HEK293 (cell line): Measurements from ENCODE around the gene SPDYE6.

Source experiments
- CTCF ChIA-PET: fragments of 350-600 bp; formaldehyde crosslinking; extraction: SDS; loops from one replicate; lab custom pipeline; 2021; ENCODE audit warnings: antibody characterized with exemption; lab: Yijun Ruan, JAX
- POLR2A ChIA-PET: fragments of 300-600 bp; formaldehyde crosslinking; extraction: SDS; loops from one replicate; lab custom pipeline; 2020; ENCODE audit warnings: antibody characterized with exemption, inconsistent platforms; lab: Yijun Ruan, JAX
- H3K27ac ChIP-seq: fragments of 200-500 bp; sonication (Bioruptor generic); 2 replicates; pipeline ENCODE4 v1.5.1; 2014; ENCODE audit warnings: low read depth, low read length, control low read depth, inconsistent platforms; ENCODE audit errors: extremely low read depth
- H3K36me3 ChIP-seq, 2 experiments: fragments of 200-500 bp in 1 of 2; sonication (Bioruptor generic) in 1 of 2; 1 replicate in 1 of 2; 2 replicates in 1 of 2; pipeline ENCODE4 v1.5.1; 2014 to 2017; ENCODE audit warnings: inconsistent platforms in 2 of 2, low read length in 2 of 2; ENCODE audit not compliant: control insufficient read depth in 2 of 2, insufficient read depth in 1 of 2
- H3K4me1 ChIP-seq: fragments of 200-500 bp; sonication (Bioruptor generic); 2 replicates; pipeline ENCODE4 v1.5.1; 2014; ENCODE audit warnings: mild to moderate bottlenecking, low read length, inconsistent platforms; ENCODE audit not compliant: control insufficient read depth, insufficient read depth
- H3K4me3 ChIP-seq: 2 replicates; pipeline ENCODE4 v1.5.1; 2011; ENCODE audit warnings: low read depth, mild to moderate bottlenecking, control low read depth, low read length, moderate library complexity
- H3K9me3 ChIP-seq: fragments of 200-500 bp; sonication (Bioruptor generic); 2 replicates; pipeline ENCODE4 v1.5.1; 2014; ENCODE audit warnings: low read depth, low read length, inconsistent platforms; ENCODE audit not compliant: control insufficient read depth, insufficient read depth
- CTCF ChIP-seq: fragments of 450-650 bp; formaldehyde crosslinking; IDR thresholded peaks from 2 replicates; pipeline ENCODE4 v1.5.1; 2016; ENCODE audit warnings: missing biosample characterization, missing genetic modification characterization
- HIC1 ChIP-seq: fragments of 450-650 bp; formaldehyde crosslinking; IDR thresholded peaks from 2 replicates; pipeline ENCODE4 v1.5.1; 2016; ENCODE audit warnings: missing biosample characterization, missing genetic modification characterization
- HOXC10 ChIP-seq: sonication (generic); formaldehyde crosslinking; IDR thresholded peaks from 2 replicates; pipeline ENCODE4 v1.8.1; 2023; ENCODE audit warnings: mild to moderate bottlenecking, missing genetic modification reagents
- IKZF3 ChIP-seq: fragments of 450-650 bp; IDR thresholded peaks from 2 replicates; pipeline ENCODE4 v1.5.0; 2018; ENCODE audit warnings: missing biosample characterization, mild to moderate bottlenecking, missing genetic modification characterization, moderate library complexity
- KLF16 ChIP-seq: fragments of 450-650 bp; formaldehyde crosslinking; IDR thresholded peaks from 2 replicates; pipeline ENCODE4 v1.5.1; 2017; ENCODE audit warnings: missing biosample characterization, missing genetic modification characterization
- PRDM10 ChIP-seq: fragments of 450-650 bp; formaldehyde crosslinking; IDR thresholded peaks from 2 replicates; pipeline ENCODE4 v1.5.1; 2016; ENCODE audit warnings: missing biosample characterization, missing genetic modification characterization
- REST ChIP-seq: fragments of 450-650 bp; formaldehyde crosslinking; IDR thresholded peaks from 2 replicates; pipeline ENCODE4 v1.5.1; 2016; ENCODE audit warnings: missing biosample characterization, missing genetic modification characterization
- SP7 ChIP-seq: fragments of 450-650 bp; formaldehyde crosslinking; IDR thresholded peaks from 2 replicates; pipeline ENCODE4 v1.5.1; 2016; ENCODE audit warnings: missing biosample characterization, missing genetic modification characterization
- ZBTB17 ChIP-seq: fragments of 450-650 bp; formaldehyde crosslinking; IDR thresholded peaks from 2 replicates; pipeline ENCODE4 v1.5.1; 2016; ENCODE audit warnings: missing biosample characterization, missing genetic modification characterization
- ZBTB21 ChIP-seq: fragments of 450-650 bp; formaldehyde crosslinking; IDR thresholded peaks from 2 replicates; pipeline ENCODE4 v1.5.1; 2017; ENCODE audit warnings: missing biosample characterization, missing genetic modification characterization
- ZBTB8A ChIP-seq: fragments of 450-650 bp; formaldehyde crosslinking; IDR thresholded peaks from 2 replicates; pipeline ENCODE4 v1.5.1; 2016; ENCODE audit warnings: missing biosample characterization, missing genetic modification characterization
- ZFP37 ChIP-seq: fragments of 450-650 bp; formaldehyde crosslinking; IDR thresholded peaks from 2 replicates; pipeline ENCODE4 v1.5.1; 2016; ENCODE audit warnings: missing biosample characterization, missing genetic modification characterization
- ZIC2 ChIP-seq: fragments of 450-650 bp; formaldehyde crosslinking; IDR thresholded peaks from 2 replicates; pipeline ENCODE4 v1.5.1; 2016; ENCODE audit warnings: missing biosample characterization, missing genetic modification characterization
- ZNF121 ChIP-seq: fragments of 450-650 bp; formaldehyde crosslinking; IDR thresholded peaks from 2 replicates; pipeline ENCODE4 v1.5.1; 2016; ENCODE audit warnings: missing biosample characterization, missing genetic modification characterization
- ZNF138 ChIP-seq: fragments of 450-650 bp; formaldehyde crosslinking; IDR thresholded peaks from 2 replicates; pipeline ENCODE4 v1.5.1; 2016; ENCODE audit warnings: missing biosample characterization, missing genetic modification characterization, borderline replicate concordance
- ZNF19 ChIP-seq: fragments of 450-650 bp; formaldehyde crosslinking; IDR thresholded peaks from 2 replicates; pipeline ENCODE4; 2016; ENCODE audit warnings: missing biosample characterization, missing genetic modification characterization, low read depth
- ZNF202 ChIP-seq: fragments of 450-650 bp; formaldehyde crosslinking; IDR thresholded peaks from 2 replicates; pipeline ENCODE4 v1.5.1; 2016; ENCODE audit warnings: missing biosample characterization, missing genetic modification characterization, borderline replicate concordance
- ZNF266 ChIP-seq: fragments of 450-650 bp; formaldehyde crosslinking; IDR thresholded peaks from 2 replicates; pipeline ENCODE4 v1.5.1; 2016; ENCODE audit warnings: missing biosample characterization, missing genetic modification characterization, low read depth
- ZNF426 ChIP-seq: fragments of 450-650 bp; formaldehyde crosslinking; IDR thresholded peaks from 2 replicates; pipeline ENCODE4 v1.5.1; 2017; ENCODE audit warnings: missing biosample characterization, missing genetic modification characterization, mild to moderate bottlenecking, inconsistent platforms, moderate library complexity
- ZNF433 ChIP-seq: fragments of 450-650 bp; formaldehyde crosslinking; IDR thresholded peaks from 2 replicates; pipeline ENCODE4 v1.5.1; 2016; ENCODE audit warnings: missing biosample characterization, missing genetic modification characterization, low read depth
- ZNF473 ChIP-seq: fragments of 450-650 bp; formaldehyde crosslinking; IDR thresholded peaks from 2 replicates; pipeline ENCODE4 v1.5.1; 2017; ENCODE audit warnings: missing biosample characterization, missing genetic modification characterization
- ZNF558 ChIP-seq: fragments of 450-650 bp; formaldehyde crosslinking; IDR thresholded peaks from 2 replicates; pipeline ENCODE4 v1.5.1; 2016; ENCODE audit warnings: missing biosample characterization, missing genetic modification characterization
- ZNF600 ChIP-seq: fragments of 450-650 bp; formaldehyde crosslinking; IDR thresholded peaks from 2 replicates; pipeline ENCODE4 v1.5.1; 2016; ENCODE audit warnings: missing biosample characterization, missing genetic modification characterization
- ZNF629 ChIP-seq: fragments of 450-650 bp; formaldehyde crosslinking; IDR thresholded peaks from 2 replicates; pipeline ENCODE4 v1.5.1; 2017; ENCODE audit warnings: missing biosample characterization, missing genetic modification characterization
- ZNF654 ChIP-seq: fragments of 450-650 bp; formaldehyde crosslinking; IDR thresholded peaks from 2 replicates; pipeline ENCODE4 v1.5.1; 2016; ENCODE audit warnings: low read depth, missing biosample characterization, missing genetic modification characterization
- ZNF664 ChIP-seq: fragments of 450-650 bp; formaldehyde crosslinking; IDR thresholded peaks from 2 replicates; pipeline ENCODE4 v1.5.1; 2016; ENCODE audit warnings: missing biosample characterization, missing genetic modification characterization
- ZXDB ChIP-seq: fragments of 450-650 bp; formaldehyde crosslinking; IDR thresholded peaks from 2 replicates; pipeline ENCODE4 v1.5.1; 2016; ENCODE audit warnings: missing biosample characterization, missing genetic modification characterization

The SPDYE6 gene

GRCh38 chr7:102390697-102391484 lies 34.6 kb upstream of the SPDYE6 start:
- no peak overlapping the region for H3K27ac ChIP-seq
- H3K9me3 ChIP-seq = no peaks in the 10 kb centered on the region
- no peak overlapping the region for H3K4me3 ChIP-seq
- CTCF ChIA-PET = interaction anchor here (0.5 to 7.0 kb wide), 6 partner anchors 43 to 418 kb away, joined by 3 to 89 read pairs (median 3); no protein-coding TSS in a partner anchor
- peaks cover 14 to 22% of the 10 kb centered on the region in 2 experiments for H3K36me3 ChIP-seq
- H3K4me1 ChIP-seq = no peaks in the 10 kb centered on the region
- POLR2A ChIA-PET = no interaction called here
- no peak for TF ChIP-seq ZNF19 (tag by site-specific recombination)
- TF ChIP-seq ZIC2 (tag by site-specific recombination) = peak; percentile 79
- peak; percentile 65 for TF ChIP-seq REST
- TF ChIP-seq ZNF121 (tag by site-specific recombination) = 0 out of 2 replicates have a peak, but pooled peaks have one; percentile 37
- 0 out of 2 replicates have a peak, but pooled peaks have one; percentile 43 for TF ChIP-seq PRDM10
- peak; percentile 45; the same call in 1 of the 2 replicates for TF ChIP-seq HIC1 (tag by site-specific recombination)
- peak; percentile 74 for TF ChIP-seq ZNF202
- TF ChIP-seq ZNF629 (tag by site-specific recombination) = peak; percentile 44; the same call in 1 of the 2 replicates
- TF ChIP-seq ZNF600 (tag by site-specific recombination) = peak; percentile 96
- 0 out of 2 replicates have a peak, but pooled peaks have one; percentile 36 for TF ChIP-seq ZXDB (tag by site-specific recombination)
- TF ChIP-seq CTCF (tag by site-specific recombination) = peak; percentile 92
- peak; percentile 79 for TF ChIP-seq IKZF3 (tag by site-specific recombination)
- TF ChIP-seq ZNF266 (tag by site-specific recombination) = peak; percentile 47; the same call in 1 of the 2 replicates
- TF ChIP-seq HOXC10 (CRISPR knock-in tag) = no peak
- peak; percentile 85 for TF ChIP-seq ZNF426 (tag by site-specific recombination)
- peak; percentile 76 for TF ChIP-seq ZNF654 (tag by site-specific recombination)
- peak; percentile 87 for TF ChIP-seq ZNF433 (tag by site-specific recombination)
- peak; percentile 60 for TF ChIP-seq ZNF664 (tag by site-specific recombination)
- peak; percentile 65 for TF ChIP-seq ZBTB8A (tag by site-specific recombination)
- no peak for TF ChIP-seq KLF16 (tag by site-specific recombination)
- TF ChIP-seq ZNF558 (tag by site-specific recombination) = 0 out of 2 replicates have a peak, but pooled peaks have one; percentile 41
- TF ChIP-seq ZBTB17 (tag by site-specific recombination) = peak; percentile 71
- 0 out of 2 replicates have a peak, but pooled peaks have one; percentile 33 for TF ChIP-seq SP7 (tag by site-specific recombination)
- peak; percentile 50; the same call in 1 of the 2 replicates for TF ChIP-seq ZNF138 (tag by site-specific recombination)
- no peak for TF ChIP-seq ZNF473 (tag by site-specific recombination)
- TF ChIP-seq ZBTB21 = 0 out of 2 replicates have a peak, but pooled peaks have one; percentile 39
- 0 out of 2 replicates have a peak, but pooled peaks have one; percentile 37 for TF ChIP-seq ZFP37 (tag by site-specific recombination)
